Activated CD4-positive, alpha-beta T cell treated with anti-CD3 and anti-CD28 coated beads for 1 hour (primary cell): ENCODE data around the gene PGAP3.
"Not testable (repeated sequence)": the region's sequence is repeated elsewhere in the genome, so short reads cannot be mapped to it uniquely, and the experiment has no call there.

Experiments used
- DNase-seq: peaks from one replicate; pipeline ENCODE4 v3.0.0-alpha.2; 2020

PGAP3 gene

GRCh38 chr17:39687546-39688474 lies at the start of gene PGAP3:
Gene PGAP3, minus strand, starts transcription at chr17:39688057. Its CDS starts 43 bp downstream, at chr17:39688014.
- peak; percentile 64 for DNase-seq

GRCh38 chr17:39737206-39737759 lies 49.4 kb upstream of the PGAP3 start:
- no peak for DNase-seq

- DNase-seq, result no peak
Observed at GRCh38 chr17:39736319-39737165, 48.7 kb upstream of the PGAP3 start.

- no peak for DNase-seq
Observed at GRCh38 chr17:39735882-39736281, 48.0 kb upstream of the PGAP3 start.

GRCh38 chr17:39732586-39732985 lies 44.7 kb upstream of the PGAP3 start:
- DNase-seq, result no peak

- DNase-seq, result peak; percentile 90
Observed at GRCh38 chr17:39730095-39730921, 42.5 kb upstream of the PGAP3 start, which contains the start of gene MIEN1. Gene MIEN1, minus strand, starts transcription at chr17:39730532. Its CDS starts 37 bp downstream, at chr17:39730495.

GRCh38 chr17:39729280-39729851 lies 41.5 kb upstream of the PGAP3 start:
- DNase-seq, result no peak

GRCh38 chr17:39727556-39727955 lies 39.7 kb upstream of the PGAP3 start:
- DNase-seq, result no peak

- DNase-seq, result no peak
Observed at GRCh38 chr17:39726617-39727016, 38.8 kb upstream of the PGAP3 start.

- not testable (repeated sequence) for DNase-seq
Observed at GRCh38 chr17:39725923-39726322, 38.1 kb upstream of the PGAP3 start.

GRCh38 chr17:39724731-39725130 lies 36.9 kb upstream of the PGAP3 start:
- DNase-seq, result no peak

- no peak for DNase-seq
Observed at GRCh38 chr17:39722965-39723848, 35.4 kb upstream of the PGAP3 start.

- DNase-seq, result no peak
Observed at GRCh38 chr17:39722104-39722503, 34.2 kb upstream of the PGAP3 start.

- no peak for DNase-seq
Observed at GRCh38 chr17:39719563-39720355, 31.9 kb upstream of the PGAP3 start.

GRCh38 chr17:39717660-39718059 lies 29.8 kb upstream of the PGAP3 start:
- DNase-seq, result no peak

GRCh38 chr17:39716879-39717536 lies 29.2 kb upstream of the PGAP3 start:
- no peak for DNase-seq

GRCh38 chr17:39716073-39716818 lies 28.4 kb upstream of the PGAP3 start:
- DNase-seq, result no peak

- no peak for DNase-seq
Observed at GRCh38 chr17:39715375-39716072, 27.7 kb upstream of the PGAP3 start.
